Endothelial cell of umbilical vein (primary cell): ENCODE measurements around the gene PHLDB2. TPM values are rescaled to one million over a fixed set of nuclear protein-coding genes. Genes with fewer than 3 reads are reported as not detected.
A peak's percentile ranks its signal among the peaks of the same experiment; 100 is the strongest.

Experiments used
- BruUV-seq: library from RNA; stranded (reverse); fragments of 400-500 nt; replicated peaks from 2 replicates; lab custom pipeline; 2021; lab: Mats Ljungman, UMichigan
- CTCF ChIA-PET: fragments of 300-600, 350-600 bp; sonication (Branson Sonifier 250); formaldehyde crosslinking; loops from one replicate; lab custom pipeline; 2021; ENCODE audit warnings: antibody characterized with exemption, inconsistent platforms; lab: Charles Lee
- POLR2A ChIA-PET: fragments of 300-600, 350-600 bp; sonication (Branson Sonifier 250); formaldehyde crosslinking; loops from one replicate; lab custom pipeline; 2021; ENCODE audit warnings: antibody characterized with exemption, inconsistent platforms; lab: Charles Lee
- DNase-seq: peaks from one replicate; pipeline ENCODE4 v3.0.0-alpha.2; 2011; ENCODE audit warnings: low read depth, low spot score
- FAIRE-seq: peaks from 2 replicates; lab custom pipeline; 2011; peaks lifted over from hg19 to GRCh38; lab: Jason Lieb, UNC
- H2AFZ ChIP-seq: 2 replicates; pipeline ENCODE4 v1.6.0; 2012; ENCODE audit warnings: low read depth, low read length, control low read depth, inconsistent platforms
- H3K27ac ChIP-seq: 2 replicates; pipeline ENCODE4 v1.5.1; 2011; ENCODE audit warnings: low read depth, mild to moderate bottlenecking, control low read depth, low read length, moderate library complexity; ENCODE audit not compliant: insufficient read depth
- H3K27me3 ChIP-seq, 2 experiments: 2 replicates each; pipeline versions ENCODE4 v1.6.0 to v1.6.1; 2011; ENCODE audit warnings: low read length in 2 of 2, mixed read lengths in 1 of 2; ENCODE audit not compliant: control insufficient read depth in 2 of 2, insufficient read depth in 2 of 2
- H3K36me3 ChIP-seq, 2 experiments: 2 replicates in 1 of 2; 3 replicates in 1 of 2; pipeline ENCODE4 v1.5.1; 2011; ENCODE audit warnings: low read length in 2 of 2, mild to moderate bottlenecking in 1 of 2, moderate library complexity in 1 of 2; ENCODE audit not compliant: control insufficient read depth in 2 of 2, insufficient read depth in 2 of 2; ENCODE audit errors: extremely low read depth in 1 of 2
- H3K4me1 ChIP-seq: 3 replicates; pipeline ENCODE4 v1.5.1; 2011; ENCODE audit warnings: mild to moderate bottlenecking, low read length; ENCODE audit not compliant: control insufficient read depth, insufficient read depth; ENCODE audit errors: extremely low read depth
- H3K4me2 ChIP-seq: 2 replicates; pipeline ENCODE4 v1.6.1; 2011; ENCODE audit warnings: low read length, control low read depth, mixed read lengths; ENCODE audit not compliant: insufficient read depth
- H3K4me3 ChIP-seq, 3 experiments: fragments of 200-600 bp in 1 of 3; sonication (generic), shearing (Covaris generic) in 1 of 3; replicated peaks in 1 of 3; 2 replicates each; pipeline ENCODE4 v1.5.1; 2011 to 2016; ENCODE audit warnings: control low read depth in 3 of 3, low read length in 3 of 3, mild to moderate bottlenecking in 2 of 3, inconsistent platforms in 1 of 3, low read depth in 1 of 3, moderate library complexity in 1 of 3; ENCODE audit not compliant: insufficient read depth in 1 of 3
- H3K79me2 ChIP-seq: 2 replicates; pipeline ENCODE4 v1.6.0; 2012; ENCODE audit warnings: low read length, inconsistent platforms; ENCODE audit not compliant: control insufficient read depth, insufficient read depth
- H3K9ac ChIP-seq: replicated peaks from 2 replicates; pipeline ENCODE3; 2011; ENCODE audit warnings: low read length, control low read depth; ENCODE audit not compliant: insufficient read depth; ENCODE audit errors: extremely low read depth
- H3K9me1 ChIP-seq: replicated peaks from 3 replicates; pipeline ENCODE4 v1.6.0; 2011; ENCODE audit warnings: mild to moderate bottlenecking, low read length; ENCODE audit not compliant: control insufficient read depth, insufficient read depth; ENCODE audit errors: extremely low read depth
- H3K9me3 ChIP-seq: replicated peaks from 2 replicates; pipeline ENCODE4 v1.5.1; 2012; ENCODE audit warnings: low read length, inconsistent platforms; ENCODE audit not compliant: control insufficient read depth, insufficient read depth
- H4K20me1 ChIP-seq: replicated peaks from 2 replicates; pipeline ENCODE3; 2011; ENCODE audit warnings: mild to moderate bottlenecking, low read length; ENCODE audit not compliant: control insufficient read depth, insufficient read depth; ENCODE audit errors: extremely low read depth
- EZH2 ChIP-seq: IDR thresholded peaks from 2 replicates; pipeline ENCODE4 v1.6.1; 2012; ENCODE audit warnings: borderline replicate concordance, low read depth, mild to moderate bottlenecking, moderate library complexity, low read length, inconsistent platforms; ENCODE audit not compliant: severe bottlenecking
- FOS ChIP-seq: IDR thresholded peaks from 2 replicates; pipeline ENCODE4 v1.6.1; 2011; ENCODE audit warnings: mild to moderate bottlenecking, low read length, moderate library complexity, borderline replicate concordance; ENCODE audit not compliant: insufficient read depth
- GATA2 ChIP-seq: IDR thresholded peaks from 2 replicates; pipeline ENCODE4 v1.7.0; 2011; ENCODE audit warnings: low read depth, mild to moderate bottlenecking, moderate library complexity, mixed read lengths, low read length; ENCODE audit not compliant: insufficient read length, insufficient read depth
- JUN ChIP-seq: IDR thresholded peaks from 2 replicates; pipeline ENCODE4 v1.6.1; 2011; ENCODE audit warnings: borderline replicate concordance, low read depth; ENCODE audit not compliant: insufficient read length, insufficient read depth
- MYC ChIP-seq: IDR thresholded peaks from one replicate; pipeline ENCODE4 v1.6.1; 2011; ENCODE audit warnings: mild to moderate bottlenecking, low read depth, low read length
- POLR2A ChIP-seq: IDR thresholded peaks from 2 replicates; pipeline ENCODE4 v1.6.1; 2012; ENCODE audit warnings: low read depth, mild to moderate bottlenecking, control low read depth, low read length
- POLR2AphosphoS5 ChIP-seq: IDR thresholded peaks from 2 replicates; pipeline ENCODE4 v1.6.1; 2012; ENCODE audit warnings: low read depth, mild to moderate bottlenecking, control low read depth, low read length, moderate library complexity; ENCODE audit not compliant: insufficient read depth
- dilution Hi-C: fragments of 300-500 bp; cut with MboI; formaldehyde crosslinking; loops from one replicate; pipeline ENCODE4 v1.15.0; 2019; ENCODE audit warnings: low sequenced_read_pairs; ENCODE audit not compliant: extremely low pct_ligation_motif_present
- intact Hi-C: fragments of 100-400 bp; cut with micrococcal nuclease; formaldehyde crosslinking; loops from one replicate; pipeline ENCODE4 v1.10.0; 2022
- polyA plus RNA-seq, 4 experiments: library from polyadenylated mRNA; depleted of rRNA in 3 of 4; stranded (reverse) in 3 of 4; unstranded in 1 of 4; fragments of >200 nt; gene quantifications; 2 replicates each; pipeline versions ENCODE4 v1.2.1 to v1.2.3, GENCODE V29; 2011 to 2012; ENCODE audit warnings: missing spikeins in 1 of 4
- total RNA-seq: library from RNA; stranded (reverse); gene quantifications from 2 replicates; pipeline ENCODE4 v1.2.3, GENCODE V29; 2021
- TF ChIP-seq, protein P1 (sequence below): IDR thresholded peaks from 2 replicates; pipeline ENCODE4 v1.6.1; 2011; ENCODE audit not compliant: insufficient read depth, insufficient read length
- TF ChIP-seq, protein P2 (sequence below), 2 donors: IDR thresholded peaks; 1 replicate in 1 of 2; 2 replicates in 1 of 2; pipeline ENCODE4 v1.5.1; 2011; ENCODE audit warnings: low read length in 2 of 2, mild to moderate bottlenecking in 2 of 2, moderate library complexity in 2 of 2, control low read depth in 1 of 2, inconsistent platforms in 1 of 2, low read depth in 1 of 2; ENCODE audit not compliant: insufficient read depth in 1 of 2; ENCODE audit errors: extremely low read depth in 1 of 2

PHLDB2 gene
- total and polyA plus RNA-seq, 2 donors (not counting 3 experiments of a cell fraction or from before 2014, with no cell fraction given), result 22.4 to 104 TPM

DNA sequence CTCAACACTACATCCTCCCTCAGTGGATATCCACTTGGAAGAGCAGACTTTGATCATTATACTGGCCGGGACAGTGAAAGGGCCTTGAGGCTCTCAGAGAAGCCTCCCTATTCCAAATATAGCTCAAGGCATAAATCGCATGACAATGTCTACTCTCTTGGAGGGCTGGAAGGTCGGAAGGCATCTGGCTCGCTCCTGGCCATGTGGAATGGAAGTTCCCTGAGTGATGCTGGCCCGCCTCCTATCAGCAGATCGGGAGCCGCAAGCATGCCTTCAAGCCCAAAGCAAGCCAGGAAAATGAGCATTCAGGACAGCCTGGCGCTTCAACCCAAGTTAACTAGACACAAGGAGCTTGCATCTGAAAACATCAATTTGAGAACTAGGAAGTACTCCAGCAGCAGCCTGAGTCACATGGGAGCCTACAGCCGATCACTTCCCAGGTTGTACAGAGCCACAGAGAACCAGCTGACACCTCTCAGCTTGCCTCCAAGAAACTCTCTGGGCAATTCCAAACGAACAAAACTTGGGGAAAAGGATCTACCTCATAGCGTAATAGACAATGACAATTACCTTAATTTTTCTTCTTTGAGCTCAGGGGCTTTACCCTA lies 25.4 kb downstream of the PHLDB2 start:
- Histone ChIP-seq H2AFZ (no peak overlapping the region), H3K4me3 (no peak overlapping the region), H3K9me3 (no peaks in the 10 kb centered on the region), H3K27me3 (no peaks in the 10 kb centered on the region), H3K4me2 (no peak overlapping the region), H3K36me3 (peaks cover 12 to 16% of the 10 kb centered on the region in 2 experiments), H3K4me1 (peaks cover 9% of the 10 kb centered on the region), H3K27ac (no peak overlapping the region), H3K79me2 (peaks cover 88% of the 10 kb centered on the region), H4K20me1 (peaks cover 4% of the 10 kb centered on the region), H3K9ac (no peak overlapping the region), H3K9me1 (peaks cover 3% of the 10 kb centered on the region)
- DNase-seq (no peak), FAIRE-seq (no peak)
- POLR2A ChIA-PET, result no interaction called here
- CTCF ChIA-PET, result interaction anchor here (1.1 to 5.8 kb wide), 4 partner anchors 10 to 168 kb away, joined by 3 to 35 read pairs (median 6); no protein-coding TSS in a partner anchor
- BruUV-seq, result TSS peak; percentile 46
- TF ChIP-seq, protein P1, sequence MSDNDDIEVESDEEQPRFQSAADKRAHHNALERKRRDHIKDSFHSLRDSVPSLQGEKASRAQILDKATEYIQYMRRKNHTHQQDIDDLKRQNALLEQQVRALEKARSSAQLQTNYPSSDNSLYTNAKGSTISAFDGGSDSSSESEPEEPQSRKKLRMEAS, result no peak
- TF ChIP-seq POLR2A (no peak), EZH2 (no peak), MYC (no peak), FOS (no peak), JUN (no peak), GATA2 (no peak), POLR2AphosphoS5 (no peak)
- TF ChIP-seq, protein P2, sequence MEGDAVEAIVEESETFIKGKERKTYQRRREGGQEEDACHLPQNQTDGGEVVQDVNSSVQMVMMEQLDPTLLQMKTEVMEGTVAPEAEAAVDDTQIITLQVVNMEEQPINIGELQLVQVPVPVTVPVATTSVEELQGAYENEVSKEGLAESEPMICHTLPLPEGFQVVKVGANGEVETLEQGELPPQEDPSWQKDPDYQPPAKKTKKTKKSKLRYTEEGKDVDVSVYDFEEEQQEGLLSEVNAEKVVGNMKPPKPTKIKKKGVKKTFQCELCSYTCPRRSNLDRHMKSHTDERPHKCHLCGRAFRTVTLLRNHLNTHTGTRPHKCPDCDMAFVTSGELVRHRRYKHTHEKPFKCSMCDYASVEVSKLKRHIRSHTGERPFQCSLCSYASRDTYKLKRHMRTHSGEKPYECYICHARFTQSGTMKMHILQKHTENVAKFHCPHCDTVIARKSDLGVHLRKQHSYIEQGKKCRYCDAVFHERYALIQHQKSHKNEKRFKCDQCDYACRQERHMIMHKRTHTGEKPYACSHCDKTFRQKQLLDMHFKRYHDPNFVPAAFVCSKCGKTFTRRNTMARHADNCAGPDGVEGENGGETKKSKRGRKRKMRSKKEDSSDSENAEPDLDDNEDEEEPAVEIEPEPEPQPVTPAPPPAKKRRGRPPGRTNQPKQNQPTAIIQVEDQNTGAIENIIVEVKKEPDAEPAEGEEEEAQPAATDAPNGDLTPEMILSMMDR (IDR thresholded peaks at IDR 0.05; ENCODE audit: extremely low read depth in 1 of 2, insufficient read depth in 1 of 2, low read depth in 1 of 2, low read length in 2 of 2), result no peak
- dilution Hi-C loops, result no loop called here
- intact Hi-C loops, result no loop called here
